ENCODE data around the gene UBE2Z. TPM values are rescaled to one million over a fixed set of nuclear protein-coding genes. Genes with fewer than 3 reads are reported as not detected.

Gene UBE2Z
- total RNA-seq, 5 donors from 2014 or later (not counting 1 experiment from before 2014, with no cell fraction given), result 78.2 to 98.4 (median 91.6) TPM

DNA sequence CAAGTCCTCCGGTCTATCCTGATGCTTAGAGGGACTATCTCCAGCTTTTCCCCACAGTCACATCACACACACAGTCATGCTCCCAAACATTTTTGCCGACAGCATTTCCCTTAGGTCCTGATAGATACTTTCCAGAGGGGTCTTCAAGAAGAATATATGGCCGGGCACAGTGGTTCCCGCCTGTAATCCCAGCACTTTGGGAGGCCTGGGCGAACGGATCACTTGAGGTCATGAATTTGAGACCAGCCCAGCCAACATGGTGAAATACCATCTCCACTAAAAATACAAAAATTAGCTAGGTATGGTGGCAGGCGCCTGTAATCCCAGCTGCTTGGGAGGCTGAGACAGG lies 64.5 kb downstream of the UBE2Z start:
- peaks cover 2 to 57% of the 10 kb centered on the region in 2 experiments for H3K27me3 ChIP-seq (replicated peaks in 1 of 2; ENCODE audit: control insufficient read depth in 2 of 2, extremely low read depth in 1 of 2, insufficient read depth in 2 of 2, low read length in 1 of 2)
- no peak overlapping the region for H3K4me3 ChIP-seq (ENCODE audit: control insufficient read depth in 1 of 2, extremely low read depth in 1 of 2, low read length in 1 of 2)
- Mint-ChIP-seq H3K4me1 (no peaks in the 10 kb centered on the region), H3K9me3 (no peaks in the 10 kb centered on the region), H3K27ac (no peak overlapping the region), H3K27me3 (peaks cover 37 to 53% of the 10 kb centered on the region in 2 donors), H3K36me3 (no peaks in the 10 kb centered on the region), H3K4me3 (no peak overlapping the region)
- H3K4me1 ChIP-seq (ENCODE audit: control insufficient read depth in 1 of 2, extremely low read depth in 1 of 2, insufficient read depth in 2 of 2, low read length in 2 of 2), result no peaks in the 10 kb centered on the region
- POLR2A ChIA-PET, result no interaction called here
- no peak overlapping the region for H3K27ac ChIP-seq (ENCODE audit: low read length)
- 83% methylated on average over 4 of the region's 7 CpGs for WGBS (ENCODE audit: insufficient coverage)
- ATAC-seq (replicated peaks in 1 of 4) (no peak), DNase-seq (no peak)
- H3K9me3 ChIP-seq, result no peaks in the 10 kb centered on the region
- CTCF ChIA-PET, result no interaction called here
- H3K36me3 ChIP-seq (ENCODE audit: control insufficient read depth in 2 of 2, extremely low read depth in 1 of 2, insufficient read depth in 1 of 2, low read length in 1 of 2), result no peaks in the 10 kb centered on the region

DNA sequence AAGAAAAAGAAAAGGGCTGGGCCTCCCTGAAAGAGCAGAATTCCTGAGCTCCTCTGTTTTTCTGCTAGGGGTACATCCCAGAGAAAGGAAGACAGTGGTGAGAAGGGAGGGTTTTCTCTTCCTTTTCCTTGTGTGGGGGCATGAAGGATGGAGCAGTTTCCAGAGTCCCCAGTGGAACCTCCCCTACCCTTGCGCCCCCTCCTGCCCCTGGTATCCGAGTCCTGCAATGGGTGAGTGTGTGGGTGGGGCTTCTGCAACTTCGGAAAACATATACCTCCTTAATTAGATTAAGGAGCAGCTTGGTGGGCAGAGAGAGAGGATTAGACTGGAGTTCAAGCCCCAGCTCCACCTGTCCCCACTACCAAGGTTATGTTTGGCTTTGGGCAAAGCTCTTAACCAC lies 65.6 kb downstream of the UBE2Z start:
- Histone ChIP-seq H3K9me3 (no peaks in the 10 kb centered on the region), H3K36me3 (ENCODE audit: control insufficient read depth in 2 of 2, extremely low read depth in 1 of 2, insufficient read depth in 1 of 2, low read length in 1 of 2) (no peaks in the 10 kb centered on the region), H3K4me1 (ENCODE audit: control insufficient read depth in 1 of 2, extremely low read depth in 1 of 2, insufficient read depth in 2 of 2, low read length in 2 of 2) (no peaks in the 10 kb centered on the region), H3K4me3 (ENCODE audit: control insufficient read depth in 1 of 2, extremely low read depth in 1 of 2, low read length in 1 of 2) (no peak overlapping the region), H3K27me3 (replicated peaks in 1 of 2; ENCODE audit: control insufficient read depth in 2 of 2, extremely low read depth in 1 of 2, insufficient read depth in 2 of 2, low read length in 1 of 2) (peaks cover 2 to 53% of the 10 kb centered on the region in 2 experiments), H3K27ac (ENCODE audit: low read length) (no peak overlapping the region)
- no peaks in the 10 kb centered on the region for H3K4me1 Mint-ChIP-seq
- H3K36me3 Mint-ChIP-seq, result no peaks in the 10 kb centered on the region
- WGBS (ENCODE audit: insufficient coverage), result no CpG with 5 or more reads among the region's 3 CpGs
- no peak overlapping the region for H3K4me3 Mint-ChIP-seq
- DNase-seq (no peak), ATAC-seq (replicated peaks in 1 of 4) (no peak)
- no peak overlapping the region for H3K27ac Mint-ChIP-seq
- POLR2A ChIA-PET, result no interaction called here
- peaks cover 33 to 47% of the 10 kb centered on the region in 2 donors for H3K27me3 Mint-ChIP-seq
- H3K9me3 Mint-ChIP-seq, result no peaks in the 10 kb centered on the region
- CTCF ChIA-PET, result no interaction called here

Other genes starting within 250 kb of the UBE2Z start
- gene PRAC1, start 185.9 kb upstream of the UBE2Z start, total RNA-seq, result not detected
- gene PRAC2, start 185.2 kb upstream of the UBE2Z start, total RNA-seq, result not detected
- under 1 TPM in 1 of 5 donors, not detected in 4; 0.13 TPM for gene HOXB13, start 179.7 kb upstream of the UBE2Z start, total RNA-seq
- not detected for gene TTLL6, start 91.2 kb upstream of the UBE2Z start, total RNA-seq
- gene CALCOCO2, start 77.4 kb upstream of the UBE2Z start, total RNA-seq, result 100 to 1,000 TPM; 103 to 161 (median 129) TPM
- gene ATP5MC1, start 15.6 kb upstream of the UBE2Z start, total RNA-seq, result 10 to 100 TPM; 29.3 to 45.9 (median 35.2) TPM
- gene SNF8, start 36.4 kb downstream of the UBE2Z start, total RNA-seq, result 10 to 100 TPM; 55.6 to 71.7 (median 65.3) TPM
- not detected for gene GIP, start 60.2 kb downstream of the UBE2Z start, total RNA-seq
- 1 to 10 TPM in 1 of 5 donors, under 1 TPM in 2, not detected in 2; 0.43 to 1.4 (median 0.61) TPM for gene IGF2BP1, start 89.0 kb downstream of the UBE2Z start, total RNA-seq
- under 1 TPM in 2 of 5 donors, not detected in 3; 0.03 to 0.19 TPM for gene B4GALNT2, start 224.4 kb downstream of the UBE2Z start, total RNA-seq

Data from T-cell (primary cell).